Neural progenitor cell (in vitro differentiated cells): ENCODE measurements around the gene PIGW. TPM values are rescaled to one million over a fixed set of nuclear protein-coding genes. Genes with fewer than 3 reads are reported as not detected.

ENCODE experiments used
- DNase-seq: peaks from one replicate; pipeline ENCODE4 v3.0.0-alpha.2; 2016; ENCODE audit warnings: low spot score
- H2AFZ ChIP-seq: fragments of 200-600 bp; sonication (generic); replicated peaks from 2 replicates; pipeline ENCODE4 v1.6.1; 2016; ENCODE audit warnings: antibody characterized with exemption
- H3F3A ChIP-seq: fragments of 200-600 bp; sonication (generic); 2 replicates; pipeline ENCODE4 v1.6.1; 2016; ENCODE audit warnings: antibody characterized with exemption, low read depth
- H3K27ac ChIP-seq: fragments of 200-600 bp; sonication (generic); 2 replicates; pipeline ENCODE4 v1.5.1; 2016; ENCODE audit warnings: mild to moderate bottlenecking
- H3K27me3 ChIP-seq: fragments of 200-600 bp; sonication (generic); 2 replicates; pipeline ENCODE4 v1.6.1; 2016; ENCODE audit warnings: mild to moderate bottlenecking, moderate library complexity
- H3K36me3 ChIP-seq: fragments of 200-600 bp; sonication (generic); 2 replicates; pipeline ENCODE4 v1.5.1; 2016
- H3K4me1 ChIP-seq: fragments of 200-600 bp; sonication (generic); 2 replicates; pipeline ENCODE4 v1.6.1; 2016; ENCODE audit warnings: mixed run types
- H3K4me2 ChIP-seq: fragments of 200-600 bp; sonication (generic); 2 replicates; pipeline ENCODE4 v1.6.1; 2016
- H3K4me3 ChIP-seq: fragments of 200-600 bp; sonication (generic); 2 replicates; pipeline ENCODE4 v1.5.1; 2016
- H3K79me2 ChIP-seq: fragments of 200-600 bp; sonication (generic); 2 replicates; pipeline ENCODE4 v1.6.1; 2016; ENCODE audit warnings: low read depth
- H3K9ac ChIP-seq: fragments of 200-600 bp; sonication (generic); 2 replicates; pipeline ENCODE4 v1.6.1; 2016
- H3K9me3 ChIP-seq: fragments of 200-600 bp; sonication (generic); 2 replicates; pipeline ENCODE4 v1.5.1; 2016; ENCODE audit warnings: low read depth
- H4K20me1 ChIP-seq: fragments of 200-600 bp; sonication (generic); 2 replicates; pipeline ENCODE4 v1.6.1; 2016; ENCODE audit warnings: low read depth
- H3K27ac Mint-ChIP-seq: 3 replicates; pipeline ENCODE4 v1.8.0; 2021; ENCODE audit warnings: mixed read lengths
- H3K27me3 Mint-ChIP-seq: 2 replicates; pipeline ENCODE4 v1.8.0; 2022; ENCODE audit warnings: low read depth, mild to moderate bottlenecking, inconsistent platforms, moderate library complexity, mixed read lengths; ENCODE audit not compliant: insufficient read depth
- H3K36me3 Mint-ChIP-seq: 3 replicates; pipeline ENCODE4 v1.8.0; 2021; ENCODE audit warnings: mixed read lengths
- H3K4me1 Mint-ChIP-seq: 3 replicates; pipeline ENCODE4 v1.8.0; 2021; ENCODE audit warnings: mixed read lengths
- H3K4me3 Mint-ChIP-seq: 3 replicates; pipeline ENCODE4 v1.8.0; 2021; ENCODE audit warnings: mild to moderate bottlenecking, moderate library complexity, mixed read lengths
- H3K9me3 Mint-ChIP-seq: 3 replicates; pipeline ENCODE4 v1.8.0; 2020; ENCODE audit warnings: mixed read lengths
- EZH2 ChIP-seq: fragments of 200-600 bp; sonication (generic); IDR thresholded peaks from 2 replicates; pipeline ENCODE4 v1.6.1; 2017; ENCODE audit warnings: antibody characterized with exemption, mild to moderate bottlenecking, moderate library complexity
- EZH2phosphoT487 ChIP-seq: fragments of 200-600 bp; sonication (generic); IDR thresholded peaks from 2 replicates; pipeline ENCODE4 v1.6.1; 2017; ENCODE audit warnings: antibody characterized with exemption
- total RNA-seq: library from RNA; depleted of rRNA; stranded (reverse); fragments of >200 nt; gene quantifications from 2 replicates; pipeline ENCODE4 v1.2.3, GENCODE V29; 2015; ENCODE audit warnings: low replicate concordance
- TF ChIP-seq, protein P1 (sequence below): fragments of 200-600 bp; sonication (generic); IDR thresholded peaks from 2 replicates; pipeline ENCODE4 v1.5.1; 2017; ENCODE audit warnings: antibody characterized with exemption, mild to moderate bottlenecking

Gene PIGW
- total RNA-seq, 1 donor from 2014 or later = 10.2 TPM

DNA sequence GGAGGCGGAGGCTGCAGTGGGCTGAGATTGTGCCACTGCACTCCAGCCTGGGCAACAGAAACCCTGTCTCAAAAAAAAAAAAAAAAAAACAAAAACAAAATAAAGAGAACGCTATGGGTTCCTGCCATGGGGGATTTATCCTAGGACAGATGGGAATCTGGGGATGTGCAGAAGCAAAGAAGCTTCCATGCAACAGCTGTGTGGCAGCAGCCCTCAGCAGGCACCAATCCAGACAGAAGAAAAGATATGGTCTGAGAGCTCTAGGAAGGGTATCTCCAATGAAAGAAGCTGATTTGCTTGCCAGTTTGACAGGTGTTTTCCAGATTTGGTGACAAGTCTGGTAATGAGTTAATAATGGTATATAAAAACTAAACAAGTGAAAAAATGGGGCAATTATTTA, 11.7 kb upstream of the PIGW start:
- H3K4me3 Mint-ChIP-seq = no peak overlapping the region
- no peaks in the 10 kb centered on the region for H3K27me3 ChIP-seq
- H3K4me2 ChIP-seq = no peak overlapping the region
- no peaks in the 10 kb centered on the region for H3K79me2 ChIP-seq
- H2AFZ ChIP-seq = no peak overlapping the region
- no peak overlapping the region for H3K4me3 ChIP-seq
- no peaks in the 10 kb centered on the region for H3K9me3 ChIP-seq
- no peak for TF ChIP-seq EZH2
- TF ChIP-seq EZH2phosphoT487 = no peak
- TF ChIP-seq, protein P1, sequence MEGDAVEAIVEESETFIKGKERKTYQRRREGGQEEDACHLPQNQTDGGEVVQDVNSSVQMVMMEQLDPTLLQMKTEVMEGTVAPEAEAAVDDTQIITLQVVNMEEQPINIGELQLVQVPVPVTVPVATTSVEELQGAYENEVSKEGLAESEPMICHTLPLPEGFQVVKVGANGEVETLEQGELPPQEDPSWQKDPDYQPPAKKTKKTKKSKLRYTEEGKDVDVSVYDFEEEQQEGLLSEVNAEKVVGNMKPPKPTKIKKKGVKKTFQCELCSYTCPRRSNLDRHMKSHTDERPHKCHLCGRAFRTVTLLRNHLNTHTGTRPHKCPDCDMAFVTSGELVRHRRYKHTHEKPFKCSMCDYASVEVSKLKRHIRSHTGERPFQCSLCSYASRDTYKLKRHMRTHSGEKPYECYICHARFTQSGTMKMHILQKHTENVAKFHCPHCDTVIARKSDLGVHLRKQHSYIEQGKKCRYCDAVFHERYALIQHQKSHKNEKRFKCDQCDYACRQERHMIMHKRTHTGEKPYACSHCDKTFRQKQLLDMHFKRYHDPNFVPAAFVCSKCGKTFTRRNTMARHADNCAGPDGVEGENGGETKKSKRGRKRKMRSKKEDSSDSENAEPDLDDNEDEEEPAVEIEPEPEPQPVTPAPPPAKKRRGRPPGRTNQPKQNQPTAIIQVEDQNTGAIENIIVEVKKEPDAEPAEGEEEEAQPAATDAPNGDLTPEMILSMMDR = no peak
- no peaks in the 10 kb centered on the region for H4K20me1 ChIP-seq
- no peak overlapping the region for H3K27ac ChIP-seq
- H3F3A ChIP-seq = no peaks in the 10 kb centered on the region
- H3K27ac Mint-ChIP-seq = no peak overlapping the region
- H3K36me3 ChIP-seq = peaks cover 10% of the 10 kb centered on the region
- no peak overlapping the region for H3K9ac ChIP-seq
- H3K9me3 Mint-ChIP-seq = no peaks in the 10 kb centered on the region
- no peaks in the 10 kb centered on the region for H3K27me3 Mint-ChIP-seq
- H3K4me1 ChIP-seq = no peaks in the 10 kb centered on the region
- no peaks in the 10 kb centered on the region for H3K4me1 Mint-ChIP-seq
- H3K36me3 Mint-ChIP-seq = peaks cover 22% of the 10 kb centered on the region
- DNase-seq = no peak

- no peaks in the 10 kb centered on the region for H3K4me1 ChIP-seq
- no peak overlapping the region for H3K27ac Mint-ChIP-seq
- H2AFZ ChIP-seq = no peak overlapping the region
- no peak overlapping the region for H3K4me3 ChIP-seq
- no peaks in the 10 kb centered on the region for H3F3A ChIP-seq
- no peaks in the 10 kb centered on the region for H3K9me3 Mint-ChIP-seq
- no peaks in the 10 kb centered on the region for H3K27me3 Mint-ChIP-seq
- H3K36me3 ChIP-seq = peaks cover 10% of the 10 kb centered on the region
- no peaks in the 10 kb centered on the region for H3K4me1 Mint-ChIP-seq
- peaks cover 24% of the 10 kb centered on the region for H3K36me3 Mint-ChIP-seq
- H4K20me1 ChIP-seq = peaks cover 1% of the 10 kb centered on the region
- no peak overlapping the region for H3K4me2 ChIP-seq
- H3K4me3 Mint-ChIP-seq = no peak overlapping the region
- H3K79me2 ChIP-seq = no peaks in the 10 kb centered on the region
- H3K9ac ChIP-seq = no peak overlapping the region
- no peaks in the 10 kb centered on the region for H3K9me3 ChIP-seq
- no peak overlapping the region for H3K27ac ChIP-seq
- no peaks in the 10 kb centered on the region for H3K27me3 ChIP-seq
- TF ChIP-seq EZH2phosphoT487 (no peak), EZH2 (no peak)
- TF ChIP-seq, protein P1 = no peak
- DNase-seq = no peak
Measured at GRCh38 chr17:36524428-36524876, 10.3 kb upstream of the PIGW start.

DNA sequence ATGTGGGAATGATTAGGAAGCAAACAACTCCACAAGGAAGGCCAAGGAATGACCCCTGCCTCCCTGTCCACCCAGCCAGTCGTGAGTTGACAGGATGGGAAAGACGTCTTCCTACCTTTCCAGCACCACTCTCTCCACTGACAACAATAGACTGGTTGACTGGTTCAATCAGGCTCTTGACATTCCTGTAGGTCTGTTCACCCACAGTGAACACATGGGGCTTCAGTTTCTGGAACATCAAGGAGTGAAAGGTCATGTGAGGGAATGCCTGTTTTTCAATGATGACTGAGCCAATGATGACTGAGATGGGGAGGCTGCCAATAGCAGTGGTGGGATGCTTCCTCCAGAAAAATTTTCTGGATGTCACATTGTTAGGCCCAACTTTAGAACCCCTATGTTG, 9.7 kb upstream of the PIGW start:
- Histone ChIP-seq H3K9ac (no peak overlapping the region), H4K20me1 (peaks cover 4% of the 10 kb centered on the region), H2AFZ (no peak overlapping the region), H3K27ac (no peak overlapping the region), H3K27me3 (no peaks in the 10 kb centered on the region), H3K4me1 (no peaks in the 10 kb centered on the region), H3K79me2 (no peaks in the 10 kb centered on the region), H3K9me3 (no peaks in the 10 kb centered on the region), H3K4me2 (no peak overlapping the region), H3K4me3 (no peak overlapping the region), H3F3A (no peaks in the 10 kb centered on the region), H3K36me3 (peaks cover 10% of the 10 kb centered on the region)
- H3K9me3 Mint-ChIP-seq = no peaks in the 10 kb centered on the region
- H3K4me3 Mint-ChIP-seq = no peak overlapping the region
- H3K36me3 Mint-ChIP-seq = peaks cover 24% of the 10 kb centered on the region
- H3K27me3 Mint-ChIP-seq = no peaks in the 10 kb centered on the region
- no peaks in the 10 kb centered on the region for H3K4me1 Mint-ChIP-seq
- TF ChIP-seq, protein P1 = no peak
- TF ChIP-seq EZH2phosphoT487 (no peak), EZH2 (no peak)
- H3K27ac Mint-ChIP-seq = no peak overlapping the region
- no peak for DNase-seq
